Amygdala (tissue), 56 donors: ENCODE results near the gene LINGO4.

ENCODE experiments used
- DNase-seq, 56 donors: peaks; one replicate each; lab custom pipeline; 2025; lab: John Stamatoyannopoulos, UW

LINGO4 gene

GRCh38 chr1:151756291-151756690 is 48.9 kb downstream of the LINGO4 start:
- DNase-seq, result no peak
